GM19468 (cell line): ENCODE results near the gene SPECC1L.
"Not testable (repeated sequence)": the region's sequence is repeated elsewhere in the genome, so short reads cannot be mapped to it uniquely, and the experiment has no call there.

Experiments
- ATAC-seq: cut with Tn5 transposase; IDR thresholded peaks from one replicate; pipeline ENCODE4 v1.9.1; 2021; ENCODE audit warnings: mild to moderate bottlenecking, moderate library complexity, moderate number of reproducible peaks; ENCODE audit not compliant: unreplicated experiment; ENCODE audit errors: extremely low read depth

The SPECC1L gene

GRCh38 chr22:24315367-24315966, 44.8 kb downstream of the SPECC1L start:
- no peak for ATAC-seq

GRCh38 chr22:24316264-24316663, 45.6 kb downstream of the SPECC1L start:
- ATAC-seq: not testable (repeated sequence)

GRCh38 chr22:24317511-24317910, 46.9 kb downstream of the SPECC1L start:
- not testable (repeated sequence) for ATAC-seq

GRCh38 chr22:24319451-24319850, 48.8 kb downstream of the SPECC1L start:
- no peak for ATAC-seq

GRCh38 chr22:24321999-24322398, 51.4 kb downstream of the SPECC1L start:
- ATAC-seq: no peak

- no peak for ATAC-seq
Measured at GRCh38 chr22:24322522-24322921, 51.9 kb downstream of the SPECC1L start.

GRCh38 chr22:24323233-24323632, 52.6 kb downstream of the SPECC1L start:
- ATAC-seq: no peak

- ATAC-seq: no peak
Measured at GRCh38 chr22:24323695-24324094, 53.1 kb downstream of the SPECC1L start.

- ATAC-seq: no peak
Measured at GRCh38 chr22:24324137-24324536, 53.5 kb downstream of the SPECC1L start.

- no peak for ATAC-seq
Measured at GRCh38 chr22:24325105-24325757, 54.6 kb downstream of the SPECC1L start.

GRCh38 chr22:24326266-24326665, 55.6 kb downstream of the SPECC1L start:
- no peak for ATAC-seq

- no peak for ATAC-seq
Measured at GRCh38 chr22:24327832-24328231, 57.2 kb downstream of the SPECC1L start.

- ATAC-seq: no peak
Measured at GRCh38 chr22:24329453-24329852, 58.8 kb downstream of the SPECC1L start.

- no peak for ATAC-seq
Measured at GRCh38 chr22:24330636-24331035, 60.0 kb downstream of the SPECC1L start.

- no peak for ATAC-seq
Measured at GRCh38 chr22:24331468-24332440, 61.1 kb downstream of the SPECC1L start.

- ATAC-seq: no peak
Measured at GRCh38 chr22:24333301-24333700, 62.7 kb downstream of the SPECC1L start.

GRCh38 chr22:24335496-24335895, 64.9 kb downstream of the SPECC1L start:
- ATAC-seq: no peak

GRCh38 chr22:24337894-24338645, 67.4 kb downstream of the SPECC1L start:
- no peak for ATAC-seq

- no peak for ATAC-seq
Measured at GRCh38 chr22:24338726-24339451, 68.3 kb downstream of the SPECC1L start.

GRCh38 chr22:24339452-24339747, 68.8 kb downstream of the SPECC1L start:
- no peak for ATAC-seq
